A549 (cell line): ENCODE data around the gene PRRG2. TPM values are rescaled to one million over a fixed set of nuclear protein-coding genes. Genes with fewer than 3 reads are reported as not detected.

ENCODE experiments used
- ATAC-seq, 2 experiments: fragments of 200-7000 bp in 1 of 2; fragments of >200 bp in 1 of 2; cut with Nextera tagmentation in 1 of 2; cut with Tn5 transposase in 1 of 2; 3 replicates each; pipeline versions ENCODE4 v1.8.0 to v1.9.1; 2018 to 2020; ENCODE audit warnings: mild to moderate bottlenecking in 1 of 2, moderate library complexity in 1 of 2
- CTCF ChIA-PET: fragments of 300-600 bp; sonication (Branson Sonifier 250); formaldehyde crosslinking; extraction: SDS; loops from one replicate; lab custom pipeline; 2021; ENCODE audit warnings: antibody characterized with exemption, inconsistent platforms; lab: Yijun Ruan, JAX
- POLR2A ChIA-PET: fragments of 350-600 bp; formaldehyde crosslinking; extraction: SDS; loops from one replicate; lab custom pipeline; 2021; ENCODE audit warnings: antibody characterized with exemption, inconsistent platforms; lab: Yijun Ruan, JAX
- DNase-seq, 2 experiments: peaks; one replicate each; pipeline versions ENCODE4 v3.0.0 to v3.0.0-alpha.2; 2011 to 2016; ENCODE audit warnings: low read depth in 1 of 2, low spot score in 1 of 2
- FAIRE-seq: peaks from 2 replicates; lab custom pipeline; 2011; peaks lifted over from hg19 to GRCh38; lab: Jason Lieb, UNC
- H3K27ac ChIP-seq, 2 experiments: fragments of >200 bp; sonication (Bioruptor Twin); formaldehyde crosslinking; 3 replicates each; pipeline ENCODE4 v1.5.1; 2016 to 2017
- H3K4me1 ChIP-seq: fragments of >200 bp; sonication (Bioruptor Twin); formaldehyde crosslinking; 3 replicates; pipeline ENCODE4 v1.6.1; 2016
- H3K4me2 ChIP-seq: fragments of >200 bp; sonication (Bioruptor Twin); formaldehyde crosslinking; 3 replicates; pipeline ENCODE4 v1.6.1; 2016
- H3K4me3 ChIP-seq: fragments of >200 bp; sonication (Bioruptor Twin); formaldehyde crosslinking; 3 replicates; pipeline ENCODE4 v1.5.1; 2016
- H3K9me3 ChIP-seq: fragments of >200 bp; sonication (Bioruptor Twin); formaldehyde crosslinking; 3 replicates; pipeline ENCODE4 v1.6.1; 2016
- CHD2 ChIP-seq: fragments of 150-350 bp; IDR thresholded peaks from 2 replicates; pipeline ENCODE4 v1.6.1; 2014; ENCODE audit warnings: low read length; ENCODE audit not compliant: partially characterized antibody
- EHF ChIP-seq: fragments of 250-450 bp; sonication (Bioruptor Pico); IDR thresholded peaks from 2 replicates; pipeline ENCODE4 v1.5.0; 2020; ENCODE audit warnings: mild to moderate bottlenecking
- HMGXB4 ChIP-seq: fragments of 250-450 bp; sonication (Bioruptor Pico); IDR thresholded peaks from 2 replicates; pipeline ENCODE4 v1.5.0; 2021; ENCODE audit warnings: mild to moderate bottlenecking, moderate library complexity, borderline replicate concordance
- HOXB13 ChIP-seq: fragments of 250-450 bp; sonication (Bioruptor Pico); IDR thresholded peaks from 2 replicates; pipeline ENCODE4 v1.5.0; 2020; ENCODE audit warnings: low read depth, mild to moderate bottlenecking, moderate library complexity
- HOXB5 ChIP-seq: fragments of 250-450 bp; sonication (Bioruptor Pico); IDR thresholded peaks from 2 replicates; pipeline ENCODE4 v1.5.0; 2020; ENCODE audit warnings: mild to moderate bottlenecking, moderate library complexity
- MAFK ChIP-seq: fragments of 450-650 bp; IDR thresholded peaks from 2 replicates; pipeline ENCODE4 v1.6.1; 2014; ENCODE audit not compliant: partially characterized antibody
- MYC ChIP-seq: IDR thresholded peaks from 2 replicates; pipeline ENCODE4 v1.6.1; 2012; ENCODE audit warnings: mild to moderate bottlenecking, inconsistent platforms, low read length, improper control_type of control experiment, borderline replicate concordance
- NPAS2 ChIP-seq: fragments of 250-450 bp; sonication (Bioruptor Pico); IDR thresholded peaks from 2 replicates; pipeline ENCODE4 v1.8.0; 2022; ENCODE audit warnings: mild to moderate bottlenecking, moderate library complexity, borderline replicate concordance
- RAD21 ChIP-seq, 2 experiments: fragments of >200 bp in 1 of 2; sonication (Bioruptor Twin) in 1 of 2; formaldehyde crosslinking in 1 of 2; IDR thresholded peaks in 1 of 2; conservative IDR thresholded peaks in 1 of 2; 2 replicates in 1 of 2; 3 replicates in 1 of 2; pipeline ENCODE4 v1.6.1; 2012 to 2018; ENCODE audit warnings: inconsistent platforms in 1 of 2
- SMC3 ChIP-seq: fragments of >200 bp; sonication (Bioruptor Twin); formaldehyde crosslinking; IDR thresholded peaks from 3 replicates; pipeline ENCODE4 v1.6.1; 2018; ENCODE audit warnings: inconsistent platforms
- ZC3H11A ChIP-seq: fragments of 450-650 bp; IDR thresholded peaks from 2 replicates; pipeline ENCODE4 v1.6.1; 2014; ENCODE audit warnings: antibody characterized with exemption, mild to moderate bottlenecking
- ZNF302 ChIP-seq: fragments of 250-450 bp; sonication (Bioruptor Pico); IDR thresholded peaks from 2 replicates; pipeline ENCODE4 v1.9.0; 2021; ENCODE audit warnings: inconsistent platforms, mild to moderate bottlenecking, moderate library complexity
- ZSCAN20 ChIP-seq: fragments of 250-450 bp; sonication (Bioruptor Pico); IDR thresholded peaks from 2 replicates; pipeline ENCODE4 v1.8.0; 2022; ENCODE audit warnings: mild to moderate bottlenecking, moderate library complexity
- WGBS: methylation state at CpG from one replicate; pipeline ENCODE4 v1.1.6; 2017; ENCODE audit errors: missing lambda C conversion rate; 5-methylcytosine and 5-hydroxymethylcytosine counted together
- polyA plus RNA-seq, 4 experiments: library from polyadenylated mRNA; depleted of rRNA in 3 of 4; stranded (reverse); fragments of >200 nt; fragmentation: RNase III in 1 of 4; extraction: RNeasy Plus Mini Kit Qiagen cat#74134 plus additional on column Dnase treatment in 1 of 4; gene quantifications; 2 replicates in 3 of 4; 3 replicates in 1 of 4; pipeline ENCODE4 v1.2.3, GENCODE V29; 2011 to 2017
- TF ChIP-seq, protein P1 (sequence below): fragments of 250-450 bp; sonication (Bioruptor Pico); IDR thresholded peaks from 2 replicates; pipeline ENCODE4 v1.5.0; 2020; ENCODE audit warnings: low read depth, mild to moderate bottlenecking, moderate library complexity
- TF ChIP-seq, protein P2 (sequence below): fragments of 200-600 bp; sonication (generic); IDR thresholded peaks from 2 replicates; pipeline ENCODE4 v1.6.1; 2016; ENCODE audit warnings: antibody characterized with exemption, mild to moderate bottlenecking, moderate library complexity

PRRG2 gene
- polyA plus RNA-seq, 2 of the 4 experiments (the other 2 are of a cell fraction) = 0.53 to 1.0 TPM

- Histone ChIP-seq H3K9me3 (no peaks in the 10 kb centered on the region), H3K4me3 (no peak overlapping the region), H3K4me2 (no peak overlapping the region), H3K27ac (no peak overlapping the region), H3K4me1 (peaks cover 9% of the 10 kb centered on the region)
- FAIRE-seq (no peak), ATAC-seq (no peak), DNase-seq (no peak)
- peak; percentile 85 for TF ChIP-seq MAFK
- TF ChIP-seq NPAS2 (CRISPR knock-in tag) = no peak
- ChIA-PET CTCF (interaction anchor here (0.6 to 16.1 kb wide), 5 partner anchors 20 to 820 kb away, joined by 3 to 426 read pairs (median 4); no protein-coding TSS in a partner anchor), POLR2A (interaction anchor here (0.9 kb wide), 1 partner anchor 78 kb away, joined by 3 read pairs; the partner anchor contains the start of gene RPS11)
- WGBS = 93% methylated on average over 2 of the region's 2 CpGs
Measured at GRCh38 chr19:49574206-49574755, 6.8 kb upstream of the PRRG2 start.

DNA sequence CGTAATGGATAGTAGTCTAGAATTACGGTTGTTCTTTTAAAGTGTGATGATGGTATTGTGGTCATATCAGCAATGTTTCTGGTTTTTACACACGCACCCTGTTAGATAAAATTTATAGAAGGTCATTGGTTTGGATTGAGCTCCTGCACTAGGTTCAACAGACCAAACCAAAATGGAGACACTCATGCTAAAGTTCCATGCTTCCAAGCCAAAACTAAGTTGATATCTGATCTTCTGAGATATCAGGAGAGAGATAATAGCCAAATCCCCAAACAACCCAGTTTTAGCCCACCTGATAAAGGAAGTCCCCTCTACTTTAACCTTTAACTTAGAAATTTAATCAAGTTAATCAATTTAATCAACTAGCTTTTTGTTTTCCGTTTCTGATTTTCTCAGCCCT lies 1.9 kb upstream of the PRRG2 start:
- H3K4me2 ChIP-seq = peak overlapping the region; percentile 80
- H3K4me1 ChIP-seq = peaks cover 8% of the 10 kb centered on the region; the same call in 2 of the 3 replicates
- TF ChIP-seq, protein P1, sequence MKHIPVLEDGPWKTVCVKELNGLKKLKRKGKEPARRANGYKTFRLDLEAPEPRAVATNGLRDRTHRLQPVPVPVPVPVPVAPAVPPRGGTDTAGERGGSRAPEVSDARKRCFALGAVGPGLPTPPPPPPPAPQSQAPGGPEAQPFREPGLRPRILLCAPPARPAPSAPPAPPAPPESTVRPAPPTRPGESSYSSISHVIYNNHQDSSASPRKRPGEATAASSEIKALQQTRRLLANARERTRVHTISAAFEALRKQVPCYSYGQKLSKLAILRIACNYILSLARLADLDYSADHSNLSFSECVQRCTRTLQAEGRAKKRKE (CRISPR knock-in tag) = peak; percentile 84
- no peak for TF ChIP-seq HOXB5 (CRISPR knock-in tag)
- TF ChIP-seq, protein P2, sequence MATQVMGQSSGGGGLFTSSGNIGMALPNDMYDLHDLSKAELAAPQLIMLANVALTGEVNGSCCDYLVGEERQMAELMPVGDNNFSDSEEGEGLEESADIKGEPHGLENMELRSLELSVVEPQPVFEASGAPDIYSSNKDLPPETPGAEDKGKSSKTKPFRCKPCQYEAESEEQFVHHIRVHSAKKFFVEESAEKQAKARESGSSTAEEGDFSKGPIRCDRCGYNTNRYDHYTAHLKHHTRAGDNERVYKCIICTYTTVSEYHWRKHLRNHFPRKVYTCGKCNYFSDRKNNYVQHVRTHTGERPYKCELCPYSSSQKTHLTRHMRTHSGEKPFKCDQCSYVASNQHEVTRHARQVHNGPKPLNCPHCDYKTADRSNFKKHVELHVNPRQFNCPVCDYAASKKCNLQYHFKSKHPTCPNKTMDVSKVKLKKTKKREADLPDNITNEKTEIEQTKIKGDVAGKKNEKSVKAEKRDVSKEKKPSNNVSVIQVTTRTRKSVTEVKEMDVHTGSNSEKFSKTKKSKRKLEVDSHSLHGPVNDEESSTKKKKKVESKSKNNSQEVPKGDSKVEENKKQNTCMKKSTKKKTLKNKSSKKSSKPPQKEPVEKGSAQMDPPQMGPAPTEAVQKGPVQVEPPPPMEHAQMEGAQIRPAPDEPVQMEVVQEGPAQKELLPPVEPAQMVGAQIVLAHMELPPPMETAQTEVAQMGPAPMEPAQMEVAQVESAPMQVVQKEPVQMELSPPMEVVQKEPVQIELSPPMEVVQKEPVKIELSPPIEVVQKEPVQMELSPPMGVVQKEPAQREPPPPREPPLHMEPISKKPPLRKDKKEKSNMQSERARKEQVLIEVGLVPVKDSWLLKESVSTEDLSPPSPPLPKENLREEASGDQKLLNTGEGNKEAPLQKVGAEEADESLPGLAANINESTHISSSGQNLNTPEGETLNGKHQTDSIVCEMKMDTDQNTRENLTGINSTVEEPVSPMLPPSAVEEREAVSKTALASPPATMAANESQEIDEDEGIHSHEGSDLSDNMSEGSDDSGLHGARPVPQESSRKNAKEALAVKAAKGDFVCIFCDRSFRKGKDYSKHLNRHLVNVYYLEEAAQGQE = no peak
- TF ChIP-seq RAD21 (conservative IDR thresholded peaks at IDR 0.05 in 1 of 2, IDR thresholded peaks at IDR 0.05 in 1 of 2) = no peak
- 0 out of 2 replicates have a peak, but pooled peaks have one; percentile 65 for TF ChIP-seq EHF
- TF ChIP-seq MYC = no peak
- TF ChIP-seq SMC3 = no peak
- TF ChIP-seq ZC3H11A = no peak
- peak; percentile 53; the same call in 1 of the 2 replicates for TF ChIP-seq ZNF302 (CRISPR knock-in tag)
- no peak for TF ChIP-seq HMGXB4
- 0 out of 2 replicates have a peak, but pooled peaks have one; percentile 23 for TF ChIP-seq HOXB13 (CRISPR knock-in tag)
- no peak for TF ChIP-seq ZSCAN20 (CRISPR knock-in tag)
- TF ChIP-seq NPAS2 (CRISPR knock-in tag) = 0 out of 2 replicates have a peak, but pooled peaks have one; percentile 15
- TF ChIP-seq CHD2 = no peak
- no peak for FAIRE-seq
- no peak for ATAC-seq
- no peak overlapping the region for H3K27ac ChIP-seq
- CTCF ChIA-PET = interaction anchor here (0.6 to 16.1 kb wide), 5 partner anchors 9 to 95 kb away, joined by 3 to 426 read pairs (median 15); no protein-coding TSS in a partner anchor
- 76% methylated on average over 4 of the region's 4 CpGs for WGBS
- POLR2A ChIA-PET = interaction anchor here (1.2 to 2.8 kb wide), 6 partner anchors 9 to 97 kb away, joined by 3 to 30 read pairs (median 8); partner anchors contain the start of genes RPS11, RRAS and SCAF1
- H3K9me3 ChIP-seq = no peaks in the 10 kb centered on the region
- H3K4me3 ChIP-seq = peak overlapping the region; percentile 63; the same call in 1 of the 3 replicates
- DNase-seq = no peak
